Measurements from ENCODE around the gene AGBL1.

AGBL1 gene

DNA sequence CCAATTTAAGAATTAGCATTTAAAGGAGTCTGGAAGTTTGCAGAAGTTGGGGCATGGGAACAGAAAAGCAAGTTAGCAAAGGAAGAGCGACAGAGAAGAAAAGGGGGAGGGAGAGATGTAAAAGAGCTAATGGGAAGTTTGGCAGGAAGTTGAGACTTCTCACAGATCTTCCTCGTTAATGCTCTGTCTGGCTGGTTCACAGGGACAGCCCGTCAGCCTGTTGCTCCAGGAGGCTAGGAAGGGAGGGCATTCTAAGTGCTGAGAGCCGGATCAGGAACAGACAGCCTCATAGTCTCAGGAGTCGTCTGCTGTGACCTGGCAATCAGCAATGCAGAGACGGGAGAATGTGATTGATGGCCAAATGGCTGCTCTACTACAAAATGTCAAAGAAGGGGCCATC is 150.3 kb downstream of the AGBL1 start:
- TF ChIP-seq, protein P1, sequence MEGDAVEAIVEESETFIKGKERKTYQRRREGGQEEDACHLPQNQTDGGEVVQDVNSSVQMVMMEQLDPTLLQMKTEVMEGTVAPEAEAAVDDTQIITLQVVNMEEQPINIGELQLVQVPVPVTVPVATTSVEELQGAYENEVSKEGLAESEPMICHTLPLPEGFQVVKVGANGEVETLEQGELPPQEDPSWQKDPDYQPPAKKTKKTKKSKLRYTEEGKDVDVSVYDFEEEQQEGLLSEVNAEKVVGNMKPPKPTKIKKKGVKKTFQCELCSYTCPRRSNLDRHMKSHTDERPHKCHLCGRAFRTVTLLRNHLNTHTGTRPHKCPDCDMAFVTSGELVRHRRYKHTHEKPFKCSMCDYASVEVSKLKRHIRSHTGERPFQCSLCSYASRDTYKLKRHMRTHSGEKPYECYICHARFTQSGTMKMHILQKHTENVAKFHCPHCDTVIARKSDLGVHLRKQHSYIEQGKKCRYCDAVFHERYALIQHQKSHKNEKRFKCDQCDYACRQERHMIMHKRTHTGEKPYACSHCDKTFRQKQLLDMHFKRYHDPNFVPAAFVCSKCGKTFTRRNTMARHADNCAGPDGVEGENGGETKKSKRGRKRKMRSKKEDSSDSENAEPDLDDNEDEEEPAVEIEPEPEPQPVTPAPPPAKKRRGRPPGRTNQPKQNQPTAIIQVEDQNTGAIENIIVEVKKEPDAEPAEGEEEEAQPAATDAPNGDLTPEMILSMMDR (IDR thresholded peaks at IDR 0.05; ENCODE audit: control insufficient read depth, extremely low read depth, insufficient read depth) = no peak
- no peak for DNase-seq (ENCODE audit: low read depth)
- no peak overlapping the region for H3K4me3 ChIP-seq (ENCODE audit: low read depth, low read length)

DNA sequence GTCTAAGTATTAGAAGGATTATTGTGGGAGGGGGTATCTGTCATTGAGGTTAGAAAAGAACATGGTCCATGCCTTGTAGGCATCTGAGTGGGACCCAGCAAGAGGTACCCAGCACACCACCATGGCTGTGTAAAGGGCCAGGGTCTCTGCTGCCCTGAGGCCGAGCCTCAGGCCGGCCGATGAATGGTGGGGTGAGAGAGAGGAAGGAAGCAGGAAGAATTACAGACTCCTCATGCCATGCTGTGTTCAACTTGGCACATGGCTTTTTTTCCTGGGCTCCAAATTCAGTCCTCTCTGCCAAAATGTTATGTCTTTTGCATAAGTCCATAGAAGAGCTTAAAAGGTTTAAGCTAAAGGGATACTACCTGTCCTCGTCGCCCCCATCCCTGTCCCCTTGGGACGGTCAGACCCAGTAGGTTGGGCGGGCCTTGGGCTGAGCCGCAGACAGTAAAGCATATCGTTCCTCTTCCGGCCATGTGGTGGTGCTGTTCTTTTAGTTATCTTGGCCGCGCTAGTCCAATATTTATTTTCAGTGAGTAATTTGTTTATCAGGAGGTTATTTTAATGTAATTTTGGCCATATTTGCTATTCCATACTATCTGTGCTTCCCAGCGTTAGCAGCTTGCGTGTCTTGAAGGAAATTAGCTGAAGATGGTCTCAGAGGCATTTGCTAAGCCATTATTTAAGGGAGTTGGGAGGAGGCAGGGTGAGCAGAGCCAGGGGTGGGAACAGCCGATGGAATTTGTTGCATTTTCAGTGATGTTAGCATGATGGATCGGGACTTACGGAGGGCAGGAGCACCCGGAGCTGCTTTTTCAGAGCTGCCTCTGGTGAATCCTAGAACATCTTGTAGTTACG is 152.4 kb downstream of the AGBL1 start:
- DNase-seq (ENCODE audit: low read depth) = peak; percentile 23
- no peak overlapping the region for H3K4me3 ChIP-seq (ENCODE audit: low read depth, low read length)
- TF ChIP-seq, protein P1 (IDR thresholded peaks at IDR 0.05; ENCODE audit: control insufficient read depth, extremely low read depth, insufficient read depth) = peak; percentile 79

DNA sequence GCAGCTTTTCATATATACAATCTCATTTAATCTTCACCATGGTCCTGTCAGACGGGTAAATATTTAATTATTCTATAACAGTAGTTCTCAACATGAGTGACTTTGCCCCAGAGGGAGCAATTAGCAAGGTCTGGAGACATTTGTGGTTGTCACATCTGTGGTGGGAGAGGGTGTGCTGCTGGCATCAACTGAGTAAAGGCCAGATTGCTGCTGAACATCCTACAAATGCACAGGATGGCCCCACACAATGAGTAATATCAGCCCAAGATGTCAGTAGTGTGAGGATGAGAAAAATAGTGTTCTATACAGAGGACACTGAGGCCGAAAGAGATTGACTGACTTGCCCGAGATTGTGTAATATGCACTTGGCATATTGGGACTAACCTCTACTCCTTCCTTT is 156.0 kb downstream of the AGBL1 start:
- TF ChIP-seq, protein P1 (IDR thresholded peaks at IDR 0.05; ENCODE audit: control insufficient read depth, extremely low read depth, insufficient read depth) = no peak
- H3K4me3 ChIP-seq (ENCODE audit: low read depth, low read length) = no peak overlapping the region
- DNase-seq (ENCODE audit: low read depth) = no peak

DNA sequence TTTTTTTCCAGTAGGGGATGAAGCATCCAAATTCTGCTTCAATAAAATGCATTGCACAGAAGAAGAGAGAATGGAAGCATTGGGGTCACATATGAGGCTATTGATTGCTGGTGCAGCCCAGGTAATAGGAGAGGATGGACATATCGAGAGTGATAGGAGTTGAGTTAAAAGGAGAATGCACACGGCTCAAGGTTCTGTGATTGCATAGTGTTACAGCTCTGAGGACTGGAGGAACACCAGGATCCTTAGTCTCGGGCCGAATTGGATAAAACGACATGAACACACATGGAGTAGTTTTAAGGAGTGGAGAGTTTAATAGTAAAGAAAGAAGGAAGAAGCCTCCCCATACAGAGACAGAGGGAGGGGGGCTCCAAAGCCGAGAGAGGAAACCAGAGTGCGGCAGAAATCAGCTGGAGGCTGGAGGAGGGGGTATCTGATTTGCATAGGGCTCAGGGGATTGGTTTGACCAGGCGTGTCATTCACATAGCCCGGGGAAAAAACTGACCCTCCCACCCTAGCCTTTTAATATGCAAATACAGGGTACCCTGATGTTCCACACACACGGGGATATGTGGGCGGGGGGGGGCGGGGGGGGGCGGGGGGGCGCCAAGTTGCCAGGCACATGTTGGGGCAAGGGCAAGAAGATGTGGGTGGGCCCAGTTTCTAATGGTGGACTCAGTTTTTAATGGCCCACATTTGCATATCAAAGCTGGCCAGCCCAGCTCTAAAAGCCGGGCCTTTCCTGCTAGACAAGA is 156.9 kb downstream of the AGBL1 start:
- DNase-seq (ENCODE audit: low read depth) = no peak
- H3K4me3 ChIP-seq (ENCODE audit: low read depth, low read length) = no peak overlapping the region
- TF ChIP-seq, protein P1 (IDR thresholded peaks at IDR 0.05; ENCODE audit: control insufficient read depth, extremely low read depth, insufficient read depth) = no peak

DNA sequence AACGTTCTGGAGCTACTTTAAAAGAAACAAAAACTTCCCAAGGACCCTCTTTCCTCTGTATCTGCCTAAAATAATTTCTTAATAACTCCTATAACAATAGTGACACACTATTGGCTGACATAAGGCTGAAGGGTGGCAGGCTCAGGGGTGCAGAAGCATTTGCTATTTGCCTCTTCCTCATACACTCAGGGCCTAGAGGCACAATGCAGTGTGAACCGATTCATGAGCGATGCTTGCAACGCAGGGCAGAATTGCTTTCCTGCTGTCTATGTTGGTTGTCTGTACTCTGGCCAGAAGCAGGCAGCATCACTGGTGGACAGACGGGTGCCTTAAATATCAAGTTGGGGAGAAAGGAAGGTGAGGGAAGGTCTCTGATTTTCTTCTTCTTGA is 157.4 kb downstream of the AGBL1 start:
- no peak overlapping the region for H3K4me3 ChIP-seq (ENCODE audit: low read depth, low read length)
- TF ChIP-seq, protein P1 (IDR thresholded peaks at IDR 0.05; ENCODE audit: control insufficient read depth, extremely low read depth, insufficient read depth) = no peak
- DNase-seq (ENCODE audit: low read depth) = no peak

DNA sequence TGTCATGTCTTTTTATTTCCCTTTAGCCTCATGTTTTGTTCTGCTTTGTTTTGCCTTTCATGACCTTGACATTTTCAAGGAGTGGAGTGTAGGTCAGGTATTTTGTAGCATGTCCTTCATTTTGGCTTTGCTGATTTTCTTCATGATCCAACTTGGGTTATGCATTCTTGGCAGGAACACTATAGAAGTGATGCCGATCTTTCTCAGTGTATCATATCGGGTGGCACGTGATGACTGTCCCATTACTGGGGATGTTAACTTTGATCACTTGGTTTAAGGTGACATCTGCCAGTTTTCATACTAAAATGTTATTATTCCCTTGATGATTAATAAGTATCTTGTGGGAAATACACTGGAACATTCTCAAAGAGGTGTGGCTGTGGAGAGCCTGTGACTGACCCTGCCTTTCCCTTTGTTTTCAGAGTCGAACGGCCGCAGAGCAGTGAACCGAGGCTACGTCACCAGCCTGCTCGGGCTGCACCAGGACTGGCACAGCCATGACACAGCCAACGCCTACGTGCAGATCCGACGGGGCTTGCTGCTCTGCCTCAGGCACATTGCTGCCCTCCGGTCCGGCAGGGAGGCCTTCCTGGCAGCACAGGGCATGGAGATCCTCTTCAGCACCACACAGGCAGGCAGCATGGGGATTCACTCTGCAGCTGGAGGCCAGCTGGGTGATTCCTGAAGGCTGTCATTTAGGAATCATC is 167.7 kb downstream of the AGBL1 start:
- no peak for DNase-seq (ENCODE audit: low read depth)
- TF ChIP-seq, protein P1 (IDR thresholded peaks at IDR 0.05; ENCODE audit: control insufficient read depth, extremely low read depth, insufficient read depth) = no peak
- H3K4me3 ChIP-seq (ENCODE audit: low read depth, low read length) = no peak overlapping the region

Data from LNCaP clone FGC (cell line).